Stimulated activated effector memory CD8-positive, alpha-beta T cell treated with anti-CD3 and anti-CD28 coated beads, Interleukin-12 subunit alpha, Interleukin-12 subunit beta, amount 100 ng/mL, for 72 hours (primary cell): Measurements from ENCODE around the gene TMTC1.
"Not testable (repeated sequence)": the region's sequence is repeated elsewhere in the genome, so short reads cannot be mapped to it uniquely, and the experiment has no call there.

Experiments used
- ATAC-seq: fragments of 150-1000 bp; cut with Tn5 transposase; 2 replicates; pipeline ENCODE4 v1.10.0; 2021
- DNase-seq, 2 donors: peaks; one replicate each; pipeline ENCODE4 v3.0.0; 2021 to 2022; ENCODE audit warnings: low spot score in 2 of 2
- H3K27ac Mint-ChIP-seq: one replicate; pipeline ENCODE4 v1.8.0; 2022; ENCODE audit warnings: mild to moderate bottlenecking, mixed read lengths
- H3K36me3 Mint-ChIP-seq: one replicate; pipeline ENCODE4 v1.8.0; 2022; ENCODE audit warnings: mild to moderate bottlenecking, mixed read lengths
- H3K4me1 Mint-ChIP-seq: one replicate; pipeline ENCODE4 v1.8.0; 2022; ENCODE audit warnings: mixed read lengths
- H3K4me3 Mint-ChIP-seq: one replicate; pipeline ENCODE4 v1.8.0; 2022; ENCODE audit warnings: mild to moderate bottlenecking, mixed read lengths
- H3K9me3 Mint-ChIP-seq: one replicate; pipeline ENCODE4 v1.8.0; 2022; ENCODE audit warnings: mixed read lengths

Gene TMTC1

GRCh38 chr12:29783773-29784666 lies at the start of gene TMTC1:
Gene TMTC1, minus strand, starts transcription at chr12:29783942. Its CDS starts 191 bp downstream, at chr12:29783751.
- Mint-ChIP-seq H3K36me3 (no peaks in the 10 kb centered on the region), H3K4me3 (no peak within 1 kb of the TSS), H3K4me1 (no peaks in the 10 kb centered on the region), H3K9me3 (peaks cover 7% of the 10 kb centered on the region), H3K27ac (no peak within 1 kb of the TSS)
- DNase-seq, result no peak
- no peak for ATAC-seq

- Mint-ChIP-seq H3K9me3 (peaks cover 16% of the 10 kb centered on the region), H3K4me3 (no peak overlapping the region), H3K4me1 (no peaks in the 10 kb centered on the region), H3K36me3 (no peaks in the 10 kb centered on the region), H3K27ac (no peak overlapping the region)
- ATAC-seq, result no peak
- no peak for DNase-seq
Measured at GRCh38 chr12:29831173-29831572, 47.4 kb upstream of the TMTC1 start.

GRCh38 chr12:29830391-29830790 lies 46.6 kb upstream of the TMTC1 start:
- Mint-ChIP-seq H3K9me3 (peaks cover 12% of the 10 kb centered on the region), H3K4me3 (no peak overlapping the region), H3K36me3 (no peaks in the 10 kb centered on the region), H3K4me1 (no peaks in the 10 kb centered on the region), H3K27ac (no peak overlapping the region)
- ATAC-seq (no peak), DNase-seq (no peak)

- DNase-seq, result no peak
Measured at GRCh38 chr12:29818916-29819623, 35.3 kb upstream of the TMTC1 start.

GRCh38 chr12:29816874-29817725 lies 33.4 kb upstream of the TMTC1 start:
- H3K4me1 Mint-ChIP-seq, result no peaks in the 10 kb centered on the region
- DNase-seq (no peak), ATAC-seq (no peak)
- H3K36me3 Mint-ChIP-seq, result no peaks in the 10 kb centered on the region
- H3K9me3 Mint-ChIP-seq, result no peaks in the 10 kb centered on the region
- no peak overlapping the region for H3K27ac Mint-ChIP-seq
- no peak overlapping the region for H3K4me3 Mint-ChIP-seq

More at GRCh38 chr12:29818916-29819623, 35.3 kb upstream of the TMTC1 start:
- Mint-ChIP-seq H3K27ac (no peak overlapping the region), H3K9me3 (no peaks in the 10 kb centered on the region), H3K4me1 (no peaks in the 10 kb centered on the region), H3K4me3 (no peak overlapping the region), H3K36me3 (no peaks in the 10 kb centered on the region)
- ATAC-seq, result no peak

- H3K4me1 Mint-ChIP-seq, H3K4me3 Mint-ChIP-seq, H3K27ac Mint-ChIP-seq, DNase-seq, H3K9me3 Mint-ChIP-seq, ATAC-seq, H3K36me3 Mint-ChIP-seq: not testable (repeated sequence)
Measured at GRCh38 chr12:29809616-29810361, 26.0 kb upstream of the TMTC1 start.

GRCh38 chr12:29807129-29807528 lies 23.4 kb upstream of the TMTC1 start:
- no peak overlapping the region for H3K4me3 Mint-ChIP-seq
- DNase-seq (no peak), ATAC-seq (no peak)
- H3K4me1 Mint-ChIP-seq, result no peaks in the 10 kb centered on the region
- no peak overlapping the region for H3K27ac Mint-ChIP-seq
- H3K9me3 Mint-ChIP-seq, result peaks cover 6% of the 10 kb centered on the region
- H3K36me3 Mint-ChIP-seq, result no peaks in the 10 kb centered on the region

- Mint-ChIP-seq H3K27ac (no peak overlapping the region), H3K4me1 (no peaks in the 10 kb centered on the region), H3K9me3 (peaks cover 3% of the 10 kb centered on the region), H3K4me3 (no peak overlapping the region), H3K36me3 (no peaks in the 10 kb centered on the region)
- ATAC-seq (no peak), DNase-seq (no peak)
Measured at GRCh38 chr12:29804019-29804418, 20.3 kb upstream of the TMTC1 start.

GRCh38 chr12:29799591-29799990 lies 15.8 kb upstream of the TMTC1 start:
- peaks cover 6% of the 10 kb centered on the region for H3K9me3 Mint-ChIP-seq
- H3K27ac Mint-ChIP-seq, result no peak overlapping the region
- ATAC-seq (no peak), DNase-seq (no peak)
- H3K4me3 Mint-ChIP-seq, result no peak overlapping the region
- H3K36me3 Mint-ChIP-seq, result no peaks in the 10 kb centered on the region
- H3K4me1 Mint-ChIP-seq, result no peaks in the 10 kb centered on the region

GRCh38 chr12:29797565-29798355 lies 14.0 kb upstream of the TMTC1 start:
- no peak for DNase-seq
- ATAC-seq, result no peak
- peaks cover 9% of the 10 kb centered on the region for H3K9me3 Mint-ChIP-seq
- no peak overlapping the region for H3K4me3 Mint-ChIP-seq
- H3K27ac Mint-ChIP-seq, result no peak overlapping the region
- H3K4me1 Mint-ChIP-seq, result no peaks in the 10 kb centered on the region
- H3K36me3 Mint-ChIP-seq, result no peaks in the 10 kb centered on the region

- H3K9me3 Mint-ChIP-seq, result peaks cover 6% of the 10 kb centered on the region
- DNase-seq (no peak), ATAC-seq (no peak)
Measured at GRCh38 chr12:29796823-29797263, 13.1 kb upstream of the TMTC1 start.

GRCh38 chr12:29795715-29796114 lies 12.0 kb upstream of the TMTC1 start:
- H3K4me1 Mint-ChIP-seq, result no peaks in the 10 kb centered on the region
- no peak overlapping the region for H3K27ac Mint-ChIP-seq
- no peak for DNase-seq
- ATAC-seq, result no peak
- H3K4me3 Mint-ChIP-seq, result no peak overlapping the region
- H3K36me3 Mint-ChIP-seq, result no peaks in the 10 kb centered on the region
- H3K9me3 Mint-ChIP-seq, result peaks cover 6% of the 10 kb centered on the region

More at GRCh38 chr12:29796823-29797263, 13.1 kb upstream of the TMTC1 start:
- H3K27ac Mint-ChIP-seq, result no peak overlapping the region
- no peak overlapping the region for H3K4me3 Mint-ChIP-seq
- H3K36me3 Mint-ChIP-seq, result no peaks in the 10 kb centered on the region
- H3K4me1 Mint-ChIP-seq, result no peaks in the 10 kb centered on the region

- ATAC-seq, result no peak
- H3K36me3 Mint-ChIP-seq, result no peaks in the 10 kb centered on the region
- DNase-seq, result no peak
- no peak overlapping the region for H3K27ac Mint-ChIP-seq
- H3K4me3 Mint-ChIP-seq, result no peak overlapping the region
- no peaks in the 10 kb centered on the region for H3K4me1 Mint-ChIP-seq
- H3K9me3 Mint-ChIP-seq, result peaks cover 9% of the 10 kb centered on the region
Measured at GRCh38 chr12:29794862-29795261, 11.1 kb upstream of the TMTC1 start.

GRCh38 chr12:29792853-29793252 lies 9.1 kb upstream of the TMTC1 start:
- no peaks in the 10 kb centered on the region for H3K4me1 Mint-ChIP-seq
- no peak for DNase-seq
- H3K36me3 Mint-ChIP-seq, result no peaks in the 10 kb centered on the region
- H3K27ac Mint-ChIP-seq, result no peak overlapping the region
- H3K9me3 Mint-ChIP-seq, result peaks cover 9% of the 10 kb centered on the region
- H3K4me3 Mint-ChIP-seq, result no peak overlapping the region
- ATAC-seq, result no peak
